Right atrium auricular region (tissue), 2 donors: ENCODE data around the gene BCL2L11. TPM values are rescaled to one million over a fixed set of nuclear protein-coding genes. Genes with fewer than 3 reads are reported as not detected.

Source experiments
- DNase-seq: peaks from one replicate; pipeline ENCODE4 v3.0.0-alpha.2; 2019; ENCODE audit warnings: low spot score
- H3K27ac ChIP-seq, 2 donors: fragments of 200-600 bp; sonication (generic); 1 replicate in 1 of 2; 2 replicates in 1 of 2; pipeline ENCODE4 v1.5.1; 2016 to 2019
- H3K27me3 ChIP-seq, 2 donors: fragments of 200-600 bp; sonication (generic); one replicate each; pipeline versions ENCODE4 v1.5.1 to v1.6.0; 2017 to 2019
- H3K36me3 ChIP-seq: fragments of 200-600 bp; sonication (generic); one replicate; pipeline ENCODE4 v1.5.1; 2016
- H3K4me1 ChIP-seq, 2 donors: fragments of 200-600 bp; sonication (generic); one replicate each; pipeline versions ENCODE4 v1.5.1 to v1.6.0; 2017 to 2019
- H3K4me3 ChIP-seq, 2 donors: fragments of 200-600 bp; sonication (generic); 1 replicate in 1 of 2; 2 replicates in 1 of 2; pipeline ENCODE4 v1.5.1; 2017 to 2019; ENCODE audit warnings: mild to moderate bottlenecking in 1 of 2, moderate library complexity in 1 of 2
- H3K9me3 ChIP-seq, 2 donors: fragments of 200-600 bp; sonication (generic); one replicate each; pipeline ENCODE4 v1.5.1; 2019
- total RNA-seq, 2 donors: library from RNA; depleted of rRNA; stranded (reverse); fragments of >200 nt; gene quantifications; one replicate each; pipeline ENCODE4 v1.1.0, GENCODE V29; 2016
- TF ChIP-seq, protein P1 (sequence below), 2 donors: fragments of 200-600 bp; sonication (generic); IDR thresholded peaks; one replicate each; pipeline ENCODE4 v1.5.1; 2019; ENCODE audit warnings: antibody characterized with exemption in 2 of 2

Gene BCL2L11
- total RNA-seq, 2 donors from 2014 or later: 9.2 to 14.0 TPM

DNA sequence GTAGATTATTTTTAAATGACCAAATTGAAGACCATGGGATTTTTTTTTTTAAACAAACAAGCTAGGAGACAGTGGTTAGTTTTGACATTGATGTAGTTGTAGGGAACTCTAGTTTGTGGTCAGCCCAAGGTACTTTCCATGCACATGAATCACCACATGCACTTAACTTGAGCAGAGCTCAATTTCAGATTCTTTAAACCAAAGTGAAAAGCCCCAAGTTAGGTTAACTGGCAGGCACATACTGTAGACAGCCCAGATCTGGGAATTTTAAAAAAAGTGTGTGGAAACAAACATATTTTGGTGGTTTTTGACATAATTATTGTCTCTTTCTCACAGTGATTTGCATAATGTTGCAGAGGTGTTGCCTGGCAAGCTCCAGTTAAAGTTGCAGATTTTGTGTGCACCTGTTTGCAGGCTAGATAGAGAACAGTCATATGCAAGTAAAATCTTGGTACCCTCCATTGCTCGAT lies 88.4 kb downstream of the BCL2L11 start:
- TF ChIP-seq, protein P1, sequence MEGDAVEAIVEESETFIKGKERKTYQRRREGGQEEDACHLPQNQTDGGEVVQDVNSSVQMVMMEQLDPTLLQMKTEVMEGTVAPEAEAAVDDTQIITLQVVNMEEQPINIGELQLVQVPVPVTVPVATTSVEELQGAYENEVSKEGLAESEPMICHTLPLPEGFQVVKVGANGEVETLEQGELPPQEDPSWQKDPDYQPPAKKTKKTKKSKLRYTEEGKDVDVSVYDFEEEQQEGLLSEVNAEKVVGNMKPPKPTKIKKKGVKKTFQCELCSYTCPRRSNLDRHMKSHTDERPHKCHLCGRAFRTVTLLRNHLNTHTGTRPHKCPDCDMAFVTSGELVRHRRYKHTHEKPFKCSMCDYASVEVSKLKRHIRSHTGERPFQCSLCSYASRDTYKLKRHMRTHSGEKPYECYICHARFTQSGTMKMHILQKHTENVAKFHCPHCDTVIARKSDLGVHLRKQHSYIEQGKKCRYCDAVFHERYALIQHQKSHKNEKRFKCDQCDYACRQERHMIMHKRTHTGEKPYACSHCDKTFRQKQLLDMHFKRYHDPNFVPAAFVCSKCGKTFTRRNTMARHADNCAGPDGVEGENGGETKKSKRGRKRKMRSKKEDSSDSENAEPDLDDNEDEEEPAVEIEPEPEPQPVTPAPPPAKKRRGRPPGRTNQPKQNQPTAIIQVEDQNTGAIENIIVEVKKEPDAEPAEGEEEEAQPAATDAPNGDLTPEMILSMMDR (IDR thresholded peaks at IDR 0.05): no peak
- H3K36me3 ChIP-seq: no peaks in the 10 kb centered on the region
- no peak overlapping the region for H3K27ac ChIP-seq
- no peaks in the 10 kb centered on the region for H3K4me1 ChIP-seq
- no peaks in the 10 kb centered on the region for H3K27me3 ChIP-seq
- DNase-seq: no peak
- H3K4me3 ChIP-seq: no peak overlapping the region
- peaks cover 5 to 7% of the 10 kb centered on the region in 2 donors for H3K9me3 ChIP-seq

DNA sequence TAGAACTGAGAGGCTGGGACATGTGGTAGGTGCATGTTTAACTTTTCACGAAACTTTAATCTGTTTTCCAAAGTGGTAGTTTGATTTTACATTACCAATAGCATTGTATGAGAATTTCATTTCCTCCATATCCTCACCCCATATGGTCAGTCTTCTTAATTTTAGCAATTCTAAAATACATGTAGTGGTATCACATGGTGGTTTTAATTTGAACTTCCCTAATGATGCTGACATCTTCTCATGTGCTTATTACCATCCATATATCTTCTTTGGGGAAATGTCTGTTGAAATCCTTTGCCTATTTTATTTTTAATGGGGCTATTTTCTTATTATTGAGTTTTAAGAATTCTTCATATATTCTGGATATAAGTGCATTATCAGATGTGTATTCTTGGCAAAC lies 89.3 kb downstream of the BCL2L11 start:
- no peak for DNase-seq
- H3K9me3 ChIP-seq: peaks cover 5 to 7% of the 10 kb centered on the region in 2 donors
- H3K4me1 ChIP-seq: no peaks in the 10 kb centered on the region
- no peak overlapping the region for H3K27ac ChIP-seq
- no peaks in the 10 kb centered on the region for H3K27me3 ChIP-seq
- H3K4me3 ChIP-seq: no peak overlapping the region
- no peaks in the 10 kb centered on the region for H3K36me3 ChIP-seq
- TF ChIP-seq, protein P1 (IDR thresholded peaks at IDR 0.05): no peak

DNA sequence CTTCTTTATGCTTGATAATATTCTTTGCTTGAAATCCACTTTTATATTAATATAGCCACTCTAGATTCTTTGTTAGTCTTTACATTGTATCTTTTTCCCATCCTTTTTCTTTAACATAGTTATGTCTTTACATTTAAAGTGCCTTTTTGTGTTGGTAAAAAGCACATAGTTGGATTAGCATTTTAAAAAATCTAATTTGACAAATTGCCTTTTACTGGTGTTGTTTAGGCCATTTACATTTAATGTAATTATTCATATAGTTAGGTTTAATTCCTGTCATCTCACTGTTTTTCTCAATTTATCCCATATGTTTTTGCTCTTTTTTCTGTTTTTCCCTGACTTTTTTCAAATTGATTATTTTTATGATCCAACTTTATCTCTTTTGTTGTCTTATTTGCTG lies 93.2 kb downstream of the BCL2L11 start:
- peaks cover 5 to 7% of the 10 kb centered on the region in 2 donors for H3K9me3 ChIP-seq
- H3K36me3 ChIP-seq: no peaks in the 10 kb centered on the region
- DNase-seq: no peak
- TF ChIP-seq, protein P1 (IDR thresholded peaks at IDR 0.05): no peak
- no peak overlapping the region for H3K27ac ChIP-seq
- no peaks in the 10 kb centered on the region for H3K27me3 ChIP-seq
- no peak overlapping the region for H3K4me3 ChIP-seq
- peaks cover 0 to 7% of the 10 kb centered on the region in 2 donors for H3K4me1 ChIP-seq

GRCh38 chr2:111216811-111217652 lies 96.3 kb downstream of the BCL2L11 start:
- Histone ChIP-seq H3K36me3 (no peaks in the 10 kb centered on the region), H3K27ac (no peak overlapping the region), H3K4me3 (no peak overlapping the region), H3K9me3 (peaks cover 5 to 7% of the 10 kb centered on the region in 2 donors), H3K4me1 (peaks cover 0 to 7% of the 10 kb centered on the region in 2 donors), H3K27me3 (no peaks in the 10 kb centered on the region)
- no peak for DNase-seq
- TF ChIP-seq, protein P1 (IDR thresholded peaks at IDR 0.05): no peak
